Umbilical cord (tissue), 2 donors: Measurements from ENCODE around the gene PTPRD. TPM values are rescaled to one million over a fixed set of nuclear protein-coding genes. Genes with fewer than 3 reads are reported as not detected.
"Not testable (repeated sequence)": the region's sequence is repeated elsewhere in the genome, so short reads cannot be mapped to it uniquely, and the experiment has no call there.

ENCODE experiments used
- DNase-seq: peaks from one replicate; pipeline ENCODE4 v3.0.0-alpha.2; 2015; ENCODE audit warnings: low spot score
- total RNA-seq: library from RNA; depleted of rRNA; stranded (reverse); fragments of >200 nt; gene quantifications from one replicate; pipeline ENCODE4 v1.2.3, GENCODE V29; 2014; ENCODE audit warnings: low replicate concordance; ENCODE audit not compliant: insufficient read depth

The PTPRD gene
- total RNA-seq, 1 donor from 2014 or later = 29.1 TPM

GRCh38 chr9:10479172-10479571 is 133.6 kb downstream of the PTPRD start:
- DNase-seq = no peak

GRCh38 chr9:10449201-10449617 is 163.6 kb downstream of the PTPRD start:
- not testable (repeated sequence) for DNase-seq

GRCh38 chr9:10447036-10447435 is 165.8 kb downstream of the PTPRD start:
- no peak for DNase-seq

- no peak for DNase-seq
Observed at GRCh38 chr9:10443868-10444204, 169.0 kb downstream of the PTPRD start.

- DNase-seq = no peak
Observed at GRCh38 chr9:10443181-10443867, 169.5 kb downstream of the PTPRD start.

GRCh38 chr9:10438955-10439354 is 173.8 kb downstream of the PTPRD start:
- no peak for DNase-seq

- no peak for DNase-seq
Observed at GRCh38 chr9:10436756-10437155, 176.0 kb downstream of the PTPRD start.

GRCh38 chr9:10434412-10434811 is 178.4 kb downstream of the PTPRD start:
- no peak for DNase-seq

- DNase-seq = no peak
Observed at GRCh38 chr9:10411272-10411671, 201.5 kb downstream of the PTPRD start.

GRCh38 chr9:10403283-10403682 is 209.5 kb downstream of the PTPRD start:
- DNase-seq = no peak

GRCh38 chr9:10396615-10397014 is 216.2 kb downstream of the PTPRD start:
- DNase-seq = no peak

- no peak for DNase-seq
Observed at GRCh38 chr9:10387282-10387681, 225.5 kb downstream of the PTPRD start.

- no peak for DNase-seq
Observed at GRCh38 chr9:10371824-10372223, 241.0 kb downstream of the PTPRD start.

- peak; percentile 63 for DNase-seq
Observed at GRCh38 chr9:10366171-10366779, 246.5 kb downstream of the PTPRD start.

GRCh38 chr9:10354591-10354990 is 258.2 kb downstream of the PTPRD start:
- no peak for DNase-seq

- DNase-seq = not testable (repeated sequence)
Observed at GRCh38 chr9:10345621-10346020, 267.2 kb downstream of the PTPRD start.

- no peak for DNase-seq
Observed at GRCh38 chr9:10341057-10341456, 271.7 kb downstream of the PTPRD start.

- no peak for DNase-seq
Observed at GRCh38 chr9:10339152-10339551, 273.6 kb downstream of the PTPRD start.

- DNase-seq = peak; percentile 5
Observed at GRCh38 chr9:10331157-10331556, 281.6 kb downstream of the PTPRD start.

GRCh38 chr9:10282084-10282483 is 330.7 kb downstream of the PTPRD start:
- no peak for DNase-seq

GRCh38 chr9:10274988-10275387 is 337.8 kb downstream of the PTPRD start:
- peak; percentile 16 for DNase-seq

GRCh38 chr9:10274175-10274574 is 338.6 kb downstream of the PTPRD start:
- DNase-seq = peak; percentile 61

- no peak for DNase-seq
Observed at GRCh38 chr9:10272830-10273229, 340.0 kb downstream of the PTPRD start.
